HepG2 (cell line): ENCODE data around the gene EEFSEC. TPM values are rescaled to one million over a fixed set of nuclear protein-coding genes. Genes with fewer than 3 reads are reported as not detected.

ENCODE experiments used
- ATF7-NPFF ChIP-seq: sonication (generic); formaldehyde crosslinking; IDR thresholded peaks from 2 replicates; pipeline ENCODE4 v1.8.1; 2023; ENCODE audit warnings: mild to moderate bottlenecking, low read depth, missing genetic modification reagents, moderate library complexity
- KDM1A ChIP-seq: IDR thresholded peaks from 2 replicates; pipeline ENCODE4 v1.6.1; 2016; ENCODE audit warnings: missing compliant biosample characterization
- NFKBIZ ChIP-seq: IDR thresholded peaks from 2 replicates; pipeline ENCODE4 v1.6.1; 2018; ENCODE audit warnings: missing genetic modification reagents, missing compliant biosample characterization
- POLR2A ChIP-seq, 2 experiments: IDR thresholded peaks; 2 replicates each; pipeline ENCODE4 v1.6.1; 2011; ENCODE audit warnings: low read depth in 2 of 2, low read length in 2 of 2, mild to moderate bottlenecking in 1 of 2, moderate library complexity in 1 of 2; ENCODE audit not compliant: insufficient read depth in 1 of 2
- RAD21 ChIP-seq: fragments of 450-650 bp; formaldehyde crosslinking; IDR thresholded peaks from 2 replicates; pipeline ENCODE4 v1.5.0; 2020; ENCODE audit warnings: mild to moderate bottlenecking
- SKI ChIP-seq: fragments of 450-650 bp; IDR thresholded peaks from one replicate; pipeline ENCODE4 v1.6.1; 2018; ENCODE audit warnings: mild to moderate bottlenecking; ENCODE audit not compliant: partially characterized antibody
- TMF1 ChIP-seq: sonication (generic); formaldehyde crosslinking; IDR thresholded peaks from 2 replicates; pipeline ENCODE4 v1.8.1; 2022; ENCODE audit warnings: low read depth, missing genetic modification reagents
- ZFY ChIP-seq: sonication (generic); formaldehyde crosslinking; IDR thresholded peaks from 2 replicates; pipeline ENCODE4 v1.4.0; 2020; ENCODE audit warnings: missing genetic modification reagents
- ZNF510 ChIP-seq: sonication (generic); formaldehyde crosslinking; IDR thresholded peaks from 2 replicates; pipeline ENCODE4 v1.4.0; 2020; ENCODE audit warnings: low read depth, mild to moderate bottlenecking, missing genetic modification reagents
- ZNF563 ChIP-seq: sonication (generic); formaldehyde crosslinking; IDR thresholded peaks from 2 replicates; pipeline ENCODE4 v1.8.0; 2022; ENCODE audit warnings: mild to moderate bottlenecking, moderate library complexity, missing genetic modification reagents
- ZNF589 ChIP-seq: sonication (generic); formaldehyde crosslinking; conservative IDR thresholded peaks from 2 replicates; pipeline ENCODE4 v1.8.0; 2022; ENCODE audit warnings: mild to moderate bottlenecking, moderate library complexity, missing genetic modification reagents
- ZNF616 ChIP-seq: sonication (generic); formaldehyde crosslinking; IDR thresholded peaks from 2 replicates; pipeline ENCODE4 v1.5.0; 2020; ENCODE audit warnings: low read depth, mild to moderate bottlenecking, missing genetic modification reagents
- ZNF776 ChIP-seq: sonication (generic); formaldehyde crosslinking; IDR thresholded peaks from 2 replicates; pipeline ENCODE4 v1.4.0; 2020; ENCODE audit warnings: mild to moderate bottlenecking, missing genetic modification reagents
- ZNF781 ChIP-seq: sonication (generic); formaldehyde crosslinking; IDR thresholded peaks from 2 replicates; pipeline ENCODE4 v1.5.1; 2020; ENCODE audit warnings: borderline replicate concordance, mild to moderate bottlenecking, missing genetic modification reagents; ENCODE audit errors: not compliant biosample characterization
- ZSCAN20 ChIP-seq: sonication (generic); formaldehyde crosslinking; IDR thresholded peaks from 2 replicates; pipeline ENCODE4 v1.4.0; 2020; ENCODE audit warnings: missing genetic modification reagents, mild to moderate bottlenecking, borderline replicate concordance
- ZSCAN25 ChIP-seq: sonication (generic); formaldehyde crosslinking; IDR thresholded peaks from 2 replicates; pipeline ENCODE4 v1.8.0; 2022; ENCODE audit warnings: mild to moderate bottlenecking, missing genetic modification reagents
- polyA plus RNA-seq, 8 experiments: library from polyadenylated mRNA; depleted of rRNA in 3 of 8; stranded (reverse) in 7 of 8; unstranded in 1 of 8; fragments of >200 nt; fragmentation: Illumina TruSeq in 4 of 8; extraction: Trizol in 4 of 8; gene quantifications; 2 replicates each; pipeline versions ENCODE4 v1.2.1 to v1.2.3, GENCODE V29; 2011 to 2016; ENCODE audit warnings: low read depth in 4 of 8, missing spikeins in 1 of 8, mixed read lengths in 1 of 8; ENCODE audit not compliant: insufficient read depth in 1 of 8
- total RNA-seq, 5 experiments: library from RNA; depleted of rRNA; stranded (reverse); fragments of >200 nt; fragmentation: Illumina TruSeq; extraction: Trizol; gene quantifications; 2 replicates each; pipeline ENCODE4 v1.2.3, GENCODE V29; 2016; ENCODE audit warnings: low read depth in 1 of 5
- TF ChIP-seq, protein P1 (sequence below): sonication (generic); formaldehyde crosslinking; IDR thresholded peaks from 2 replicates; pipeline ENCODE4 v1.4.0; 2020; ENCODE audit warnings: mild to moderate bottlenecking, missing genetic modification reagents
- TF ChIP-seq, protein P2 (sequence below): sonication (generic); formaldehyde crosslinking; IDR thresholded peaks from 2 replicates; pipeline ENCODE4 v1.8.0; 2022; ENCODE audit warnings: mild to moderate bottlenecking, missing genetic modification reagents; ENCODE audit not compliant: insufficient replicate concordance
- TF ChIP-seq, protein P3 (sequence below): sonication (generic); formaldehyde crosslinking; conservative IDR thresholded peaks from 2 replicates; pipeline ENCODE4 v1.5.0; 2020; ENCODE audit warnings: missing genetic modification reagents
- TF ChIP-seq, protein P4 (sequence below): sonication (generic); formaldehyde crosslinking; IDR thresholded peaks from 2 replicates; pipeline ENCODE4 v1.5.1; 2020; ENCODE audit warnings: missing genetic modification reagents, mild to moderate bottlenecking, borderline replicate concordance
- TF ChIP-seq, protein P5 (sequence below): sonication (generic); formaldehyde crosslinking; IDR thresholded peaks from 2 replicates; pipeline ENCODE4 v1.4.0; 2020; ENCODE audit warnings: missing genetic modification reagents

Gene EEFSEC
- total and polyA plus RNA-seq, 2 of the 13 experiments (the other 11 are each of a cell fraction or from before 2014, with no cell fraction given), result 6.4 to 24.2 TPM

DNA sequence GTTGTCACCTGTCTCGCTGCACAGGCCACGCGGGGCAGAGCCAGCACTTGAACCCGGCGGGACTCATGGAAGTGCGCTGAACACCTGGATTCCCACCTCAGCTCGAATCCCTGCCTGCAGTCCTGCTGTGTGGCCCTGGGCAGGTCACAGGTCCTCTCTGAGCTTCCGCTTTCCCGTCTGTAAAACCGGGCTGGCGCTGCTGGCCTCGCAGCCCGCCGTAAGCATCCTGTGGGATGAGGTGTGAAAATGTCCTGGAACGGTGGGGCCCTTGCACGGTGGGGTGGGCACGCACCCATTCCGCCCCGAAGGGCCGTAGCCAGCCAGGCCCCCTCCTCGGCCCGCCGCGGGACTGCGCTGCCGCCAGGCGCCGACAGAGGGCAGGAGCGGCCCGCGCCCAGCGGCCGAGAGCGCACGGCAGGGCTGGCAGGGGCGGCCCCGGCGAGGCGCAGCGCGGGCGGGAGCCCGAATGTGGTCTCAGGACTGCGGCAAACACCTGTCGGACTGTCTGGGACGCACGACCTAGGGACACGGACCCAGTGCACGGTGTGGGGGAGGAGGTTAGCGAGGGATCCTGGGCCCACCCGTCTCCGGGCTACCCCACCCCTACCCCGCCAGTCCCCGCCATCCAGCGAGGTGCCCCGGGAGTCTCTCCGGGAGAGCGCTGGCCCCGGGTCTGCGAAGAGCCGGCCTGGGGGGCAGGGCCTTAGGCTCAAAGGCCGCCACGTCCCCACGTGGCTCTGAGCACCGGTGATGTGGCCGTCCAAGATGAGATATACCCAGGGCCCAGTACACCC is 273.0 kb downstream of the EEFSEC start (continued):
- TF ChIP-seq ZNF776 (CRISPR knock-in tag), result no peak
- TF ChIP-seq, protein P1, sequence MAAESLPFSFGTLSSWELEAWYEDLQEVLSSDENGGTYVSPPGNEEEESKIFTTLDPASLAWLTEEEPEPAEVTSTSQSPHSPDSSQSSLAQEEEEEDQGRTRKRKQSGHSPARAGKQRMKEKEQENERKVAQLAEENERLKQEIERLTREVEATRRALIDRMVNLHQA, result no peak
- TF ChIP-seq POLR2A (IDR thresholded peaks at IDR 0.05; ENCODE audit: insufficient read depth in 1 of 2, low read depth in 2 of 2, low read length in 2 of 2), result peak in 1 of 2 experiments; percentile 40; a peak in 1 of 4 replicates
- 0 out of 2 replicates have a peak, but pooled peaks have one; percentile 51 for TF ChIP-seq TMF1 (CRISPR knock-in tag)
- TF ChIP-seq ZSCAN25 (CRISPR knock-in tag), result peak; percentile 82
- peak; percentile 73 for TF ChIP-seq ZFY (CRISPR knock-in tag)
- TF ChIP-seq RAD21, result peak; percentile 97
- TF ChIP-seq, protein P2, sequence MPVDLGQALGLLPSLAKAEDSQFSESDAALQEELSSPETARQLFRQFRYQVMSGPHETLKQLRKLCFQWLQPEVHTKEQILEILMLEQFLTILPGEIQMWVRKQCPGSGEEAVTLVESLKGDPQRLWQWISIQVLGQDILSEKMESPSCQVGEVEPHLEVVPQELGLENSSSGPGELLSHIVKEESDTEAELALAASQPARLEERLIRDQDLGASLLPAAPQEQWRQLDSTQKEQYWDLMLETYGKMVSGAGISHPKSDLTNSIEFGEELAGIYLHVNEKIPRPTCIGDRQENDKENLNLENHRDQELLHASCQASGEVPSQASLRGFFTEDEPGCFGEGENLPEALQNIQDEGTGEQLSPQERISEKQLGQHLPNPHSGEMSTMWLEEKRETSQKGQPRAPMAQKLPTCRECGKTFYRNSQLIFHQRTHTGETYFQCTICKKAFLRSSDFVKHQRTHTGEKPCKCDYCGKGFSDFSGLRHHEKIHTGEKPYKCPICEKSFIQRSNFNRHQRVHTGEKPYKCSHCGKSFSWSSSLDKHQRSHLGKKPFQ (CRISPR knock-in tag), result no peak
- no peak for TF ChIP-seq NFKBIZ (CRISPR knock-in tag)
- TF ChIP-seq ZSCAN20 (CRISPR knock-in tag), result 0 out of 2 replicates have a peak, but pooled peaks have one; percentile 45
- TF ChIP-seq, protein P3, sequence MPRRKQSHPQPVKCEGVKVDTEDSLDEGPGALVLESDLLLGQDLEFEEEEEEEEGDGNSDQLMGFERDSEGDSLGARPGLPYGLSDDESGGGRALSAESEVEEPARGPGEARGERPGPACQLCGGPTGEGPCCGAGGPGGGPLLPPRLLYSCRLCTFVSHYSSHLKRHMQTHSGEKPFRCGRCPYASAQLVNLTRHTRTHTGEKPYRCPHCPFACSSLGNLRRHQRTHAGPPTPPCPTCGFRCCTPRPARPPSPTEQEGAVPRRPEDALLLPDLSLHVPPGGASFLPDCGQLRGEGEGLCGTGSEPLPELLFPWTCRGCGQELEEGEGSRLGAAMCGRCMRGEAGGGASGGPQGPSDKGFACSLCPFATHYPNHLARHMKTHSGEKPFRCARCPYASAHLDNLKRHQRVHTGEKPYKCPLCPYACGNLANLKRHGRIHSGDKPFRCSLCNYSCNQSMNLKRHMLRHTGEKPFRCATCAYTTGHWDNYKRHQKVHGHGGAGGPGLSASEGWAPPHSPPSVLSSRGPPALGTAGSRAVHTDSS (CRISPR knock-in tag), result no peak; the same call in 1 of the 2 replicates
- TF ChIP-seq ZNF616 (CRISPR knock-in tag), result 0 out of 2 replicates have a peak, but pooled peaks have one; percentile 57
- TF ChIP-seq ZNF563 (CRISPR knock-in tag), result peak; percentile 69; the same call in 1 of the 2 replicates
- peak; percentile 43; the same call in 1 of the 2 replicates for TF ChIP-seq ZNF510 (CRISPR knock-in tag)
- peak; percentile 59; the same call in 1 of the 2 replicates for TF ChIP-seq ATF7-NPFF (CRISPR knock-in tag)
- TF ChIP-seq, protein P4, sequence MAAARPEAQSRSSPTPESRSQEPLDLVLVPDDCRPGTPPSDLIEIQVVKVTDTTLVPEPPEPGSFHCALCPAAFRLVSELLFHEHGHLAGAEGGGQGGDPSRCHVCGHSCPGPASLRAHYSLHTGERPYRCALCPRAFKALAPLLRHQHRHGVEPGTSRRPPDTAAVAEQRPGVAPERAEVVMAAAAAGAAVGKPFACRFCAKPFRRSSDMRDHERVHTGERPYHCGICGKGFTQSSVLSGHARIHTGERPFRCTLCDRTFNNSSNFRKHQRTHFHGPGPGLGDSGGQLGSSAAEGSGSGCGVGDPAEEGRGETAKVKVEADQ, result 0 out of 2 replicates have a peak, but pooled peaks have one; percentile 13
- no peak for TF ChIP-seq ZNF781 (CRISPR knock-in tag)
- TF ChIP-seq SKI, result peak; percentile 67
- TF ChIP-seq, protein P5, sequence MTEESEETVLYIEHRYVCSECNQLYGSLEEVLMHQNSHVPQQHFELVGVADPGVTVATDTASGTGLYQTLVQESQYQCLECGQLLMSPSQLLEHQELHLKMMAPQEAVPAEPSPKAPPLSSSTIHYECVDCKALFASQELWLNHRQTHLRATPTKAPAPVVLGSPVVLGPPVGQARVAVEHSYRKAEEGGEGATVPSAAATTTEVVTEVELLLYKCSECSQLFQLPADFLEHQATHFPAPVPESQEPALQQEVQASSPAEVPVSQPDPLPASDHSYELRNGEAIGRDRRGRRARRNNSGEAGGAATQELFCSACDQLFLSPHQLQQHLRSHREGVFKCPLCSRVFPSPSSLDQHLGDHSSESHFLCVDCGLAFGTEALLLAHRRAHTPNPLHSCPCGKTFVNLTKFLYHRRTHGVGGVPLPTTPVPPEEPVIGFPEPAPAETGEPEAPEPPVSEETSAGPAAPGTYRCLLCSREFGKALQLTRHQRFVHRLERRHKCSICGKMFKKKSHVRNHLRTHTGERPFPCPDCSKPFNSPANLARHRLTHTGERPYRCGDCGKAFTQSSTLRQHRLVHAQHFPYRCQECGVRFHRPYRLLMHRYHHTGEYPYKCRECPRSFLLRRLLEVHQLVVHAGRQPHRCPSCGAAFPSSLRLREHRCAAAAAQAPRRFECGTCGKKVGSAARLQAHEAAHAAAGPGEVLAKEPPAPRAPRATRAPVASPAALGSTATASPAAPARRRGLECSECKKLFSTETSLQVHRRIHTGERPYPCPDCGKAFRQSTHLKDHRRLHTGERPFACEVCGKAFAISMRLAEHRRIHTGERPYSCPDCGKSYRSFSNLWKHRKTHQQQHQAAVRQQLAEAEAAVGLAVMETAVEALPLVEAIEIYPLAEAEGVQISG, result peak; percentile 48
- no peak for TF ChIP-seq ZNF589 (CRISPR knock-in tag)
- no peak for TF ChIP-seq KDM1A (CRISPR knock-in tag)
